HG03159 (cell line): ENCODE measurements around the gene ENTPD8.

Experiments used
- ATAC-seq: cut with Tn5 transposase; IDR thresholded peaks from one replicate; pipeline ENCODE4 v1.9.1; 2021; ENCODE audit warnings: mild to moderate bottlenecking, moderate library complexity; ENCODE audit not compliant: unreplicated experiment

ENTPD8 gene

DNA sequence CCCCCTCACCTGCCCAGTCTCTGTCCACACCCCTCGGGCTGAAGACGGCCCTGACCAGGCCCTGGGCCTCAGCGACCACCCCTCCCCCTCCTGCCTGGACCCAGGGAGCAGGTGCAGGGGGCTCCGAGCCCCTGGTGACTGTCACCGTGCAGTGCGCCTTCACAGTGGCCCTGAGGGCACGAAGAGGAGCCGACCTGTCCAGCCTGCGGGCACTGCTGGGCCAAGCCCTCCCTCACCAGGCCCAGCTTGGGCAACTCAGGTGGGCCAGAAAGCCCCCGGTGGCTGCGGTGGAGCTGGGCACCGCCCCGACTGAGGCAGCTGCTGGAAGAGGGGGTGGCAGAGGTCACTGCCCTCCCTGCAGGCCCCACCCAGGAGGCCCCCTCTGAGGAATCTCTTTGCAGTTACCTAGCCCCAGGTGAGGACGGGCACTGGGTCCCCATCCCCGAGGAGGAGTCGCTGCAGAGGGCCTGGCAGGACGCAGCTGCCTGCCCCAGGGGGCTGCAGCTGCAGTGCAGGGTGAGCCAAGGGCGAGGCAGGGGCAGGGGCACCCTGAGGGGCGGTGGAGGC lies 7.7 kb downstream of the ENTPD8 start:
- no peak for ATAC-seq

DNA sequence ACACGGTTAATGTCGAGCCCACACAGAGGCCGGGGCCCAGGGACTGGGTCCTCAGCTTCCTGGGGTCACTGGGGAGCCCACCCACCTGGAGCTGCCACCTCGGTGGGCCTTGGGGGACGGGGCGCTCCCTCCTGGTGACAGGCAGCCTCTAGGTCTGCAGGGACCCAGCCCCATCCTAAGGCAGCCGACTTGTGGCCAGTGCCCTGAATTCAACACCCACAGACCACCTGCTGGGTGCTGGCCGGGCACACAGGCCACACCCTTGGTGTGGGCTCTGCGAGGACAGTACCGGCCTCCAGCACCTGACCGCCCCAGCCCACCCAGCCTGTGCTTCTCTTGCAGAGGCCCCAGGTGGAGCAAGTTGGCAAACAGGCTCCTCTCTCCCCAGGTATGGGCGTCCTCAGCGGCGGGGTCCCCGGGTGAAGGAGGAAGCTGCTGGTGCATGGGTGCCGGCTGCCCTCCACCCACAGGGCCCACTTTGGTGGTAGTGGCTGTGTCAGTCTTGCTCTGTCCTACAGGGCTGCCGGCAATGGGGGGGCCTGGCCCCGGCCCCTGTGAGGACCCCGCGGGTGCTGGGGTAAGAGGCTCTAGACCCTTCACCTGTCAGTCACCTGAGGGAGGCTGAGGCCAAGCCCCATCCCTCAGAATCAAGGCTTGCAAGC lies 8.3 kb downstream of the ENTPD8 start:
- ATAC-seq, result no peak

DNA sequence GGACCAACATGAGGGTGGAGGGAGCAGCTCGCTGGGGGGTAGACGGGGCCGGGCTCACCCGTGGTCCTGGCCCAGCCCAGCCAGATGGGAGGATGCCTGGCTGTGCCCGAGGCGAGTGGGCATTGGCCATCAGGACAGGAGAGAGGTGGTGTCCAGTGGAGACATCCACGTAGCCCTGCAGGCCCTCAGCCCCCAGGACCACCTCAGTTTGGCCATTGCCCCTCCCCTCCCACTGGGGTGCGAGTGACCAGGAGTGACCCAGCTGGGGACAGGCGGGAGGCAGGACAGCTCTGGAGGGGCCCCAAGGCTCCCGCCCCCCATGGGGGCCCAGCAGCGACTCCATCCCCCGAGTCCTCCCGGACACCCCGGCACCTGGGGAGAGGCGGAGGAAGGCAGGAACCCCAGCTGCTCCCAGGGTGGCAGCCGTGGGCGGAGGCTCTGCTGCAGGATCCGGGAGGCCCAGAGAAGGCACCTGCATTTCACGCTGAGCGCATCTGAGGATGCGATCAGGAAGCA lies 9.7 kb downstream of the ENTPD8 start:
- ATAC-seq, result no peak

DNA sequence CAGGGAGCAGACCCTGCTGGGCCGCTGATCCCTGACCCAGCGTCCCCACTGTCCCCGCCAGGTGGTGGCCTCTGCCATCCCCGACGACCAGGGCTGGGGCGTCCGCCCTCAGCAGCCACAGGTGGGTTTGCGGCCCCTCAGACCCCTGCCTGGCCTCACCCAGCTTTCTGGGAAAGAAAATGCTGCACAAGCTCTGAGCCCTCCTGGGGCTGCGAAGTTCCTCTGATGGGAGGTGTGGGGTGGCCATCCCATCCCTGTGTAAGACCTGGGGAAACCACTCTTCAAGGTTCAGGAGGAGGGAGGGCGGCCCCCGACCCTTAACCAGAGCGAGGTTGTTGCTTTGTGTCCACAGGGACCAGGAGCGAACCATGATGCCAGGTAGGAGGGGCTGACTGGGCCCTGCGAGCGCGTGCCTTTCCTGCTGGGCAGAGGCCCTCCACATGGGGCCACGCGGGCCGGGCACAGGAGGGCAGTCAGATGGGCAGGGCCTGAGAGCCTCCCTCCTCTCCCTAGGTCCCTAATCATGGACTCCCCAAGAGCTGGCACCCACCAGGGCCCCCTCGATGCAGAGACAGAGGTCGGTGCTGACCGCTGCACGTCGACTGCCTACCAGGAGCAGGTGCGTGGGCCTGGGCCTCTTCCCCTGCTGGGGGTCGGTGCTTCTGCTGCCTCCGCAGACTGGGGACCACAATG lies 10.3 kb downstream of the ENTPD8 start:
- no peak for ATAC-seq

DNA sequence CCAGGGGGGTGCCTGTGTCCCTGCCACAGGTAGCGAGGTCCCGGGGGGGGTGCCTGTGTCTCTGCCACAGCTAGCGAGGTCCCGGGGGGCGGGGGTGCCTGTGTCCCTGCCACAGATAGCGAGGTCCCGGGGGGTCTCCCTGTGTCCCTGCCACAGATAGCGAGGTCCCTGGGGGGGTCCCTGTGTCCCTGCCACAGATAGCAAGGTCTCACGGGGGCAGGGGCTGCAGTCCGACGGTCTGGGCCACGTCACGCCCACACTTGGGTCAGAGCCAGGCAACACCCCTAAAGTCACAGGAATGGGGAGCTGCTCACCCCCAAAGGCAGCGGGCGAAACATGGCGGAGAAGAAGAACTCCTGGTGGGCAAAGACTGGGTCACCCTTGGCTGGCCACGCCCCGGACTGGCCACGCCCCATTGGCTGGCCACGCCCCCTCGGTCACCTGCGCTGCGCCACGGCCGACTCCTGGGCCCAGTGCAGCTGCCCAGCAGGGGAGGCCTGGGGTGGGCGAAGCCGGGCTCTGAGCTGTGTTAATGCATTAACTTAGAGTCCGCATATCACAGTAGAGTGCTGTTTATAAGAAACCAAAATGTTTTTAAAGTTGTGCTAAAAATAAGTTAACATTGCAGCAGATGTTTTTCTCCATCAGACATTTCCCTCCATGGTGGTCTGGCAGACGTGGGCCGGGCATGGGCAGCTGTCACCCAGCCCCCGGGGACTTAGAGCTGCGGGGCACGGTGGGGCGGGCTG lies 11.0 kb downstream of the ENTPD8 start:
- no peak for ATAC-seq

DNA sequence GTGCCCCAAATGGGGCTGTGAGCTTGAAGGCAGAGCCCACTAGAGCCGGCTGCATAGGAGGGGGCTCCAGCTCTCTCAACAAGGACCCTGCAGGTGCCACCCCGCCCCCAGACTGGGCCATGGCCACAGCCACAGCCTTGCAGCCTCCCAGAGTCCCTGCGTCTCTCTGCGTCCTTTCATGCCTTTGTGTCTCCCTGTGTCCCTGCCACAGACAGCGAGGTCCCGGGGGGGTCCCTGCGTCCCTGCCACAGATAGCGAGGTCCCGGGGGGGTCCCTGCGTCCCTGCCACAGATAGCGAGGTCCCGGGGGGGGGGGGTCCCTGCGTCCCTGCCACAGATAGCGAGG lies 11.6 kb downstream of the ENTPD8 start:
- no peak for ATAC-seq

DNA sequence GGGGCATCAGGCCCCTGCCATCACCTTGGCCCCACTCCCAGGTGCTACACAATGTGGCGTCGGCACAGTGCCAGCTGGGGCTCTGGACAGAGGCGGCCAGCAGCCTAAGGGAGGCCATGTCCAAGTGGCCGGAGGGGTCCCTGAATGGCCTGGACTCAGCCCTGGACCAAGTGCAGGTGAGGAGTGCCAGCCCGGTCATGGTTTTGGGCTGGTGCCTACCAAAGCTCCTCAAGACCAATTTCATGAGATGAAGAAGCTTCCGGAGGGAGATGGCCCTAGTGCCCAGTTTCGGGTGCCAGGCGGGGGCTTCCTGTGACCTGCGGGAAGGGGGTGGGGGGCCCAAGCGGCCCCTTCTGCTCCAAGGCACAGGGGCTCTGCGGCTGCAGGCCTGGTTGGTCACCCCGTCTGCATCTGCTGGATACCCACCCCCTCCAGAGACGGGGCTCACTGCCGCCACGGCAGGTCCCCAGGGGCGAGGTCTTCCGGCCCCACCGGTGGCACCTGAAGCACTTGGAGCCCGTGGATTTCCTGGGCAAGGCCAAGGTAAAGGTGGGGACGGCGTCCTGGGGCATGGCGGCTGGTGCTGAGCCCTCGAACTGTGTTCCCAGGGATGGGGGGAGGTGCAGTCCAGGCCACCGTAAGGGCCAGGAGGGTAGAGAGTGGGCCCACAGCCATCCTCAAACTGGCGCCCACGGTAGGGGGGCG lies 12.2 kb downstream of the ENTPD8 start:
- ATAC-seq, result no peak

DNA sequence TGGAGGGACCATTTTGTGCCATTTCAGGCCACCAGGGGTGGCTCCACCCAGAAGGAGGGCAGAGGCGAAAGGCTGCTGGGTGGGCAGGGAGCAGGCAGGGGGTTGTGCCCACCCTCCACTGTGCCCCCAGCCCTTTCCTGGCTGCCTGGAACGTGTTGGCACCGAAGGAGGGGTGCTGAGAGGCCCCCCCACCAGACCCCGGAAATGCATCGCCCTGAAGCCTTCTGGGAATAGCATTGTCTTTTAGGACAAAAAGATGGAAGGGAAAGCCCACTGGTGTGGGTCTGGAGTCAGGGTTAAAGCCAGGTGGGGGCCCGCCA lies 12.9 kb downstream of the ENTPD8 start:
- ATAC-seq, result no peak

DNA sequence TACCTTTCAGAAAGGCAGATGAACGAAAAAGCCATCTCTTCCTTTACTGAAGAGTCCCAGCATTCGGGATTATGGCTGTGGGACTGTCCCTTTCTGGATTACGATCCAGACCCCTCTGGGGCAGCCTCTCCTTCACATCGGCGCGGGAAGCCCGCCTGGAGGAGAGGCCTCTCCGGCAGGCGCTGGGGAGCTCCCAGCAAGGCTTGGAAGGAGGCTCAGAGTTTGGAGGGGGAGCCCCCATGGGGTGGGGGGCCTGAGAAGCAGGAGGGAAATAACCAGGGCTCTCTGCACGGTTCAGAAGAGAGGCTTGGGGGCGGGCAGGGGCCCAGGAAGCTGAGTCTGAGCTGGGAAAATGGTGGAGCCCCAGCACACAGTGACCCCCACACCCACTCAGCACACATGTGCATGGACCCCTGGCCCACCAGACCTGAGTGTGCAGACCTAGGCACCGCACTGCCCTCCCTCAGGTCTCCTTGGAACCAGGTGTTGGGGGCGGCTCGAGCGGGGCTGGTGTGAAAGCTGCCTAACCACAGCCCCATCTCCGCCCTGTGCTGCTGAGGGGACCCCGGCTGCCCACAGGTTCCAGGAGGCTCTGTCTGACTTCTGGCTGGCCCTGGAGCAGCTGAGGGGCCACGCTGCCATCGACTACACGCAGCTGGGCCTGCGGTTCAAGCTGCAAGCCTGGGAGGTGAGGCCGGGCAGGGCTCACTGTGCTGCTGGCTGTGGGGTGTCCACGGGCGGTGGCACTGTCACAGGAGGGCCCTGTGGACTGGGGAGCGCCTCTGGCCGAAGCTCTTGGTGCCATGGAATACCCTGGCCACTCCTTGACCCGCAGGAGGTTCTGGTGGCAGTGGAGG lies 13.5 kb downstream of the ENTPD8 start:
- no peak for ATAC-seq

DNA sequence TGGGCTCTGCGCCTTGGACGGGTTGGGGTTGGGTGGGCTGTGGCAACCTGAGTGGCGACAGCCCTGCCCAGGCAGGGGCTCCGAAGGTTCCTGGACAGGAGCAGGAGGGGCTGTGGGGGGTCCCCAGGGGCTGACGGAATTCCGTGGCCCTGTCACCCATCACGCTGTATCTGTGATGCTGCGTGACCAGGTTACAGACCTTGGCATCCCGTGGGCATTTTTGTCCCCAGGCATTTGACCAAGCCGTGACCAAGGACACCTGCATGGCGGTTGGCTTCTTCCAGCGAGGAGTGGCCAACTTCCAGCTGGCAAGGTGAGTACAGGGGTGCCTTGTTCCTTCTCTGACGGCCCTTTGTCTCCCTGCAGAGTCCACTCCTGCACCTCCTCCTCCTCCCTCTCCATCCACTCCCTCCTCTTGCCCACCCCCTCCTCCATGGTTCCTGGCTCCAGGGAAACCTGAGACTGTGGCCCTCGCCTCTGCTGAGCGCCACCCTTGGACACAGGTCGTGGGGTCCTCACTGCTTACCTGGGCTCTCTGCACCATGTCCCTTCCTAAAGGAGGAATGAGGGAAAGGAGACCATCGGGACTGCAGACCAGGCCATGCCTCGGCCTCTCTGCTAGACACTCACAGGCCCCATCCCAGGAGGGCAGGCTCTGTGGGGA lies 15.0 kb downstream of the ENTPD8 start:
- ATAC-seq, result no peak

DNA sequence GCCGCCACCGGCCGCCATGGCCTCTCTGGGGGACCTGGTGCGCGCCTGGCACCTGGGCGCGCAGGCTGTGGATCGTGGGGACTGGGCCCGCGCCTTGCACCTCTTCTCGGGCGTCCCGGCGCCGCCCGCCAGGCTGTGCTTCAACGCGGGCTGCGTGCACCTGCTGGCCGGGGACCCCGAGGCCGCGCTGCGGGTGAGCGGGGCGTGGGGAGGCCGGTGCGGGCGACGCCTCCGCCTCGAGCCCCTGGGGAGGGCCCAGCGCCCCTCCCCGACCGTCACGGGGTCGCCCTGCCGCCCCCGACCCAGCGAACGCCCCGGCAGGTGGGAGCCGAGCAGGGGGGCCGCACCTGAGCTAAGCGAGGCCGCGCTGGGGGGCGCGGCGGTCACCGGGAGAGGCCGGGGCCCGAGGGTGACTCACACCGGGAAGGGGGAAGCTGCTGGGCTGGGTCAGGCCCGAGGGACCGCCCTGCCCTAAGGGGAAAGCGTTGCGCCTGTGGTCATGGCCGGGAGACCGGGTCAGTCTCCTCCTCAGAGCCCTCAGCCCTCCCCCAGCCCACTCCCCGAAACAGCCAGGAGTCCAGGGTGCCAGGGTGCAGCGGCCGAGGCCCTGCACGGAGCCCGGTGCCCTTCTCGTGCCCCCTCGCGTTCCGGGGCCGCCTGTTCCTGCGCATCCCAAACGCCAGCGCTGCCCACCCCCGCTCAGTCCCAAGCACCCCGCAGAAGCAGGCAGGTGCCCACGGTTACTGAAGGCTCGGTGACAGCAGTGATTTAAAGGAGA lies 17.5 kb downstream of the ENTPD8 start:
- peak; percentile 35 for ATAC-seq

DNA sequence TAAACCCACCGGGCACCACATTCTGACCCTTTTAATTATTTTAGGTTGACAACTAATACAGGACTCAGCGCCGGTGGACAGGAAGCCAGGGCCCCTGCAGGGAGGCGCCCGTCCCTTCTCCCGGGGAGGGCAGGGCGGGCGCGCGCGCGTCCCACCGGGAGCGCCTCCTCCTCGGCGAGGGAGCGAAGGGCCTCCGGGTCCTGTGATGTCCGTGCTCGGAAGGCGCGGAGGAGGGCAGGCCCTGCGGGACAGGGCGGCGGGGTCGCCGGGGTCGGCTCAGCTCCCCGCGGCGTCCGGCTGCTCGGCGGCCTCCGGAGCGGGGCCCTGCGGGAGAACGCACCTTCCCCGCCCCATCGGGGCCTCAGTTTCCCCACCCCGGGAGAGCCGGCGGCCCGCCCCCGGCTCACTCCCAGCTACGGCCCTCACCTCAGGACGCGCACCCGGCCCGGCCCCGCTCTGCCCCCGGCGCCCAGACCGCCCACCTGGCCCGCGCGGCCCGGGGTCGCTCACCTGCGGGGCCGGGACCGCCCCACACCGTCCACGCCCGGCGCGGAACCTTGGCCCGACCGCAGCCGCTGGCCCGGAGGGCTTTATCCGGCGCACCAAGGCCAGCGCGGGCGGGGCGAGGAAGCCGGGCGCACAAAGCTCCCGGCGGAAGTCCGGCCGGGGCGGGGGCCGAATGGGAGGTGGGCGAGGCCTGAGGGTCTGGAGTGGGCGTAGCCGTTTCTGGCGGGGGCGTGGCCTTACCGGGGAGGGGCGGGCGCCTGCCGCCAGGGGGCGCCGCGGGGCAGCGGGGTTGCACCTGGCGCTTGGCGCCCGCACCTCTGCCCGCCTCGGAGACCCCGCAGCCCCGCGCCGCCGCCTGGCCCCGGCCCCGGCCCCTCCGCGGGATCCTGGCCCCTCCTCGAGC lies 18.3 kb downstream of the ENTPD8 start, which contains the start of the genes EXD3 and NOXA1:
Gene EXD3, minus strand, starts transcription at position 559 of the 910 bp plus-strand sequence. CDS start 27,805 bp downstream, outside the sequence.
Gene NOXA1, plus strand, starts transcription at position 790 of the 910 bp plus-strand sequence. CDS start 137 bp downstream, outside the sequence.
- peak; percentile 85 for ATAC-seq

DNA sequence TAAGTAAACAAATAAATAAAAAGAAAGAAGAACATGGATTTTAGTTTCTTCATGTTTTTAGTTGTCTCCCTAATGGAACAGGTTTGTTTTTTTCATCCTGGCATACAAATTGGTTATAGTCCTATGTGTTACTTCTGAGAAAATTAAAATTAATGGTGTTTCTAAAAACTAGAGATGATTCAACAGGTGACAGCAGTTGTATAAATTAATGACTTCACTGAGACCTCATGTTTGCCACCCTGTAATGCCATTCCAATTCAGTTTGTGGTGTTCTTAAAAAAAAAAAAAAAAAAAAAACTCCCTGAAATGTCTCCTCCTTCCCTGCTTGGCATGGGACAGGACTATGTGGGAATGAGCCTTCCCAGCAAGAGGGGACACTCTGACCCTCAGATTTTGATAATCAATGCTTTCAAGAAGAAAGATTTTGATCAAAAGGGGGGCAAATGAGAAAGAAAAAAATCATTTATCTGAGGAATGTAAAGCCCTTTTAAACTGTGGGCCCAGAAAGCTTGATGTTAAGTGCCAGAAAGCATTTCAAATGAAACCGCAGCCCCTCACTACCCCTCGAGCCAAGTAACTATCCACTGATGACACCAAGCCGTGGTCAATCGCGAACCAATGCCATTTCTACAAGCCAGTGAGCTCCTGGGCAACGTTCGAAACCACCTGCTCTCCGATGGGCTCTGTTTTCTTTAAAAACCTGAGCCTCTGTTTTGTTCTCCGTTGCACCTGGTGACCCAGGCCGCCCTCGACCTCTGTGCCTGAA lies 19.1 kb downstream of the ENTPD8 start:
- no peak for ATAC-seq

DNA sequence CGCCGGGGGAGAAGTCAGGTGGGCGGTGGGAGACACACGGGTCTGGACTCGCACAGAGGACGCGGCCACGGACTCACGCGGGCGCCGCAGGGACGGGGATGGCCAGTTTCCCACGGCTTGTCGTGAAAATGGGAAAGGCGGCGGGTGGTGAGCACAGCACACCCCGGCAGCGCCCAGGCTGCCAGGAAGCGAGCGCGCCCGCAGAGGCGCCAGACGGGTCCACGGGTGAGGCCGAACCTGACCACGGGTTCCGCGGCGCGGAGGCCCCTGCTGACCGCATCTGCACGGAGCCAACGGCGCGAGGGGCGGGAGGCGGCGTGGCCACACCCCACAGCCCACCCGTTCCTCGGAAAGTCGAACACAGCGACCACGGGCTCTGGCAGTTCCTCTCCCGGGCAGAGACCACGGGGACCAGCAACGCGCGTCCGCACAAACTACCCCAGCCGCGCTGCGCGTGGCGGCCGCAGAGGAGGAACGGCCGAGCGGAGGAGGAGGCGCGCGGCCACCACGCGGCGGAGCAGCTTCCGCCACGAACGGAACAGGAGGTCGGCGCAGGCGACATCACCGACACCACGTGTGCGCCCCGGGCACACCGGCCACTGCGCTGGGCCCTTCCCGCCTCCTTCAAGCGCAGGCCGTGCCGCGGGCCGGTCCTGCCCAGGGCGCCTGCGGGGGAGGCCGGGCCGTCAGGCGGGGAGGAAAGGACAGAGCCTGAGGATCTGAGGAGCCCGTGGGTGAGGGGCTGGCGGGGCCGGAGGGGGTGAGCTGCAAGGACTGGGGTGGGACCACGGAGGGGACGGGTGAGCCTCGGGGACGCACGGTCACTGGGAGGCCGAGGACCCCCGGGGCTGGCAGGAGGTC lies 23.8 kb downstream of the ENTPD8 start:
- ATAC-seq, result no peak

DNA sequence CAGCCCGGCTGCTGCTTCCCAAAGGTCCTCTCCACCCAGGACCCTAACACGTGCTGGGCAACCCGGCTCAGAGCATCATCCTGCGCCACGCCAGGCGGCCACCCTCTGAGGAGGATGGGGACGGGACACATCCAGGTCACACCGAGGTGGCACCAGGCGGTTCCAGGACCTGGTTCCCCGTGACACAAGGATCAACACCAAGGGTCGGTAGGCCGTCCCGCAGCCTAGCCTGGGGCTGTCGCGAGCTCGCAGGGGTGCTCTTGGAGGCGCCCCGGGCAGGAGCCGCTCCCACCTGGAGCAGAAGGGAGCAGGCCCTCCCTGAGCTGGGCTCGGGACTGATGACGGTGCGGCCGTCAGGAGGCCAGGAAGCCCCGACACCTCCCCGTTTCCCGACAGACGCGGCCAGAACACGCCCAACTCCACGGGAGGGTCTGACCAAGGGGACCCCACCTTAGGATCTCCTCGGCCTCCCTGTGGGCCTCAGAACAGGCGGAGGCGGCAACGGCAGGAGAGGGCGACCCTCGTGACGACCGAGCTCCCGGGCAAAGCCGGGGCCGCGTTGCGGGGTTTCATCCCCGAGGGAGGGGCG lies 24.5 kb downstream of the ENTPD8 start:
- ATAC-seq, result no peak
